OCI-LY3 (cell line): ENCODE measurements around the gene NR2C2.

ENCODE experiments used
- H2AFZ ChIP-seq: fragments of 200-600, 300-600 bp; shearing (Covaris generic); 2 replicates; pipeline ENCODE4 v1.6.0; 2014; ENCODE audit warnings: antibody characterized with exemption, low read depth, low read length
- H3K27ac ChIP-seq: fragments of 200-600, 300-600 bp; sonication (generic); 2 replicates; pipeline ENCODE4 v1.5.1; 2014; ENCODE audit warnings: mild to moderate bottlenecking, low read length, moderate library complexity, mixed read lengths
- H3K27me3 ChIP-seq: fragments of 200-600, 300-600 bp; sonication (generic); 2 replicates; pipeline ENCODE4 v1.6.1; 2014; ENCODE audit warnings: low read depth, low read length, mixed read lengths
- H3K36me3 ChIP-seq: fragments of 200-600, 300-600 bp; sonication (generic); replicated peaks from 2 replicates; pipeline ENCODE3; 2014; ENCODE audit warnings: low read depth, low read length, mixed read lengths
- H3K4me1 ChIP-seq: fragments of 300-600, 200-600 bp; sonication (generic); 2 replicates; pipeline ENCODE4 v1.6.1; 2014; ENCODE audit warnings: low read length, mixed read lengths
- H3K4me2 ChIP-seq: fragments of 200-600, 300-600 bp; sonication (generic); 2 replicates; pipeline ENCODE4 v1.6.1; 2014; ENCODE audit warnings: low read length, mixed read lengths
- H3K4me3 ChIP-seq: fragments of 300-600, 200-600 bp; sonication (generic); 2 replicates; pipeline ENCODE4 v1.5.1; 2014; ENCODE audit warnings: antibody characterized with exemption, mild to moderate bottlenecking, low read length, moderate library complexity
- H3K79me2 ChIP-seq: fragments of 300-600, 200-600 bp; shearing (Covaris generic); 2 replicates; pipeline ENCODE4 v1.6.1; 2014; ENCODE audit warnings: mild to moderate bottlenecking, low read length, mixed read lengths
- H3K9ac ChIP-seq: fragments of 300-600, 200-600 bp; shearing (Covaris generic); 2 replicates; pipeline ENCODE4 v1.6.0; 2014; ENCODE audit warnings: mild to moderate bottlenecking, low read length, moderate library complexity
- H3K9me3 ChIP-seq: fragments of 200-600, 300-600 bp; shearing (Covaris generic); 2 replicates; pipeline ENCODE4 v1.6.1; 2014; ENCODE audit warnings: low read length, mixed read lengths; ENCODE audit not compliant: insufficient read depth
- H4K20me1 ChIP-seq: fragments of 200-600, 300-600 bp; sonication (generic); 2 replicates; pipeline ENCODE4 v1.6.1; 2016; ENCODE audit warnings: low read length, mixed read lengths; ENCODE audit not compliant: insufficient read depth
- EZH2phosphoT487 ChIP-seq: fragments of 200-600 bp; shearing (Covaris generic); IDR thresholded peaks from 2 replicates; pipeline ENCODE4 v1.6.1; 2018; ENCODE audit warnings: antibody characterized with exemption, mixed run types, low read depth
- TF ChIP-seq, protein P1 (sequence below): fragments of 200-600, 300-600 bp; sonication (generic); IDR thresholded peaks from 2 replicates; pipeline ENCODE4 v1.5.1; 2014; ENCODE audit warnings: antibody characterized with exemption, low read length, low read depth

The NR2C2 gene

DNA sequence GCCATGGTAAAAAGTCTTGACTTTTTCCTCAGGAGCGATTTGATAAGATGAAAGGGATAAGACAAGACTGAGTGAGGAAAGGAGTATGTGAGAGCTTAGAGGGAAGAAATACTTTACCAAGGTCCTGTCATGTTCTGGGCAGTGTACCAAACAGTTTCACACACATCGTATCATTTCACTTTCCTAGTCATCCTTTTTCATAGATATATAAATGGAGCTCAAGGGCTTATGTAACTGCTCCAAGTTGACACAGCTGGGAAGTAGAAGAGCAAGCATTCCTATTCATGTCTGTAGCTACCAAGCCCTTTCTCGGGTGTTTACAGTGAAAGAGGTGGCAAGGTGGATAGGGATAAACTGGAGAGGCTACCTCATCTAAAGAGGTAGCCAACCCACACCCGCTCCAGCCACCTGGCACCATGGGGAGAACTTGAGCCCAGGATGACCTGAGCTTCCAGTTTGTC, 60.3 kb downstream of the NR2C2 start:
- H3K9ac ChIP-seq: no peak overlapping the region
- H3K27me3 ChIP-seq: no peaks in the 10 kb centered on the region
- no peak overlapping the region for H3K27ac ChIP-seq
- H3K36me3 ChIP-seq: peaks cover 7% of the 10 kb centered on the region
- TF ChIP-seq EZH2phosphoT487: no peak
- TF ChIP-seq, protein P1, sequence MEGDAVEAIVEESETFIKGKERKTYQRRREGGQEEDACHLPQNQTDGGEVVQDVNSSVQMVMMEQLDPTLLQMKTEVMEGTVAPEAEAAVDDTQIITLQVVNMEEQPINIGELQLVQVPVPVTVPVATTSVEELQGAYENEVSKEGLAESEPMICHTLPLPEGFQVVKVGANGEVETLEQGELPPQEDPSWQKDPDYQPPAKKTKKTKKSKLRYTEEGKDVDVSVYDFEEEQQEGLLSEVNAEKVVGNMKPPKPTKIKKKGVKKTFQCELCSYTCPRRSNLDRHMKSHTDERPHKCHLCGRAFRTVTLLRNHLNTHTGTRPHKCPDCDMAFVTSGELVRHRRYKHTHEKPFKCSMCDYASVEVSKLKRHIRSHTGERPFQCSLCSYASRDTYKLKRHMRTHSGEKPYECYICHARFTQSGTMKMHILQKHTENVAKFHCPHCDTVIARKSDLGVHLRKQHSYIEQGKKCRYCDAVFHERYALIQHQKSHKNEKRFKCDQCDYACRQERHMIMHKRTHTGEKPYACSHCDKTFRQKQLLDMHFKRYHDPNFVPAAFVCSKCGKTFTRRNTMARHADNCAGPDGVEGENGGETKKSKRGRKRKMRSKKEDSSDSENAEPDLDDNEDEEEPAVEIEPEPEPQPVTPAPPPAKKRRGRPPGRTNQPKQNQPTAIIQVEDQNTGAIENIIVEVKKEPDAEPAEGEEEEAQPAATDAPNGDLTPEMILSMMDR: no peak
- H4K20me1 ChIP-seq: no peaks in the 10 kb centered on the region
- no peak overlapping the region for H3K4me3 ChIP-seq
- peaks cover 5% of the 10 kb centered on the region; the same call in 1 of the 2 replicates for H3K79me2 ChIP-seq
- no peak overlapping the region for H3K4me2 ChIP-seq
- H3K9me3 ChIP-seq: no peaks in the 10 kb centered on the region
- H2AFZ ChIP-seq: no peak overlapping the region
- no peaks in the 10 kb centered on the region for H3K4me1 ChIP-seq

GRCh38 chr3:15009167-15009566, 61.8 kb downstream of the NR2C2 start:
- TF ChIP-seq, protein P1: no peak
- no peak for TF ChIP-seq EZH2phosphoT487
- Histone ChIP-seq H3K4me3 (no peak overlapping the region), H3K9me3 (no peaks in the 10 kb centered on the region)

DNA sequence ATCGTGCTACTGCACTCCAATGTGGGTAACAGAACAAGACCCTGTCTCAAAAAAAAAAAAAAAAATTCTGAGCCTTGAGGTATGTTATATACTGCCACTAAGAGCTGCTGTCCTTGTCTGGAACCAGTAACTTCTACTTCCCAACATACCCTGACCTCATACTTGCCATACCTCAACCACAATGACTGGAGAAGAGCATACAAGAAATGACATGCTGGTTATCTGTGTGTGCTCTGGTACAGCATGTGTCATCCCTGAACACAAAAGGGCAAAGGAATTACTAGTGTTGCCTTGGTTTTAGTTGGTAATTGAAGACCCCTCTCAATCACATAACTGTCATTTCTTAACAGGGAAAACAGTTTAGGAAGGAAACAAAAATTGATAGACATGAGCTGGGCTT, 63.3 kb downstream of the NR2C2 start:
- no peaks in the 10 kb centered on the region for H3K4me1 ChIP-seq
- H3K79me2 ChIP-seq: no peaks in the 10 kb centered on the region
- no peaks in the 10 kb centered on the region for H3K9me3 ChIP-seq
- H3K27ac ChIP-seq: no peak overlapping the region
- no peak overlapping the region for H3K9ac ChIP-seq
- no peaks in the 10 kb centered on the region for H3K27me3 ChIP-seq
- H3K36me3 ChIP-seq: peaks cover 28% of the 10 kb centered on the region
- no peak overlapping the region for H3K4me3 ChIP-seq
- H2AFZ ChIP-seq: no peak overlapping the region
- TF ChIP-seq, protein P1: no peak
- TF ChIP-seq EZH2phosphoT487: no peak
- no peak overlapping the region for H3K4me2 ChIP-seq
- H4K20me1 ChIP-seq: no peaks in the 10 kb centered on the region

More at GRCh38 chr3:15009167-15009566, 61.8 kb downstream of the NR2C2 start:
- Histone ChIP-seq H3K79me2 (no peaks in the 10 kb centered on the region), H4K20me1 (no peaks in the 10 kb centered on the region), H3K4me1 (no peaks in the 10 kb centered on the region), H2AFZ (no peak overlapping the region), H3K36me3 (peaks cover 18% of the 10 kb centered on the region), H3K27me3 (no peaks in the 10 kb centered on the region), H3K9ac (no peak overlapping the region), H3K4me2 (no peak overlapping the region), H3K27ac (no peak overlapping the region)

DNA sequence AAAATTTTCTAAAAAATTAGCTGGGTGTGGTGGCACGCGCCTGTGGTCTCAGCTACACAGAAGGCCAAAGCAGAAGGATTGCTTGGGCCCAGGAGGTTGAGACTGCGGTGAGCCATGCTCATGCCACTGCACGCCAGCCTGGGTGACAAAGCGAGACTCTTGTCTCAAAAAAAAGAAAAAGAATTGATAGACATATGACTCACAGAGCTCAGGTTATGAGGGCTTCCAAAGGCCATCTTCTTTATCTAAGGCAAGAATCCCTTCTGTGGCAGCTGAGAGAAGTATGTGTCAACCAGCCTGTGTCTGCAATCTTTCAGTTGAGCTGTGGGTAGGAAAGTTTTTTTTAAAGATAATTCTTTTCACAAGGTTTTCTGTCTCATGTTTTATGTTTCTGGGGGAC, 63.8 kb downstream of the NR2C2 start:
- Histone ChIP-seq H3K9me3 (no peaks in the 10 kb centered on the region), H3K79me2 (no peaks in the 10 kb centered on the region), H3K4me1 (no peaks in the 10 kb centered on the region)

More for the DNA sequence above, 63.8 kb downstream of the NR2C2 start:
- H3K36me3 ChIP-seq: peaks cover 30% of the 10 kb centered on the region
- H3K27me3 ChIP-seq: no peaks in the 10 kb centered on the region
- H3K9ac ChIP-seq: no peak overlapping the region
- H2AFZ ChIP-seq: no peak overlapping the region
- TF ChIP-seq, protein P1: no peak
- no peak for TF ChIP-seq EZH2phosphoT487
- H4K20me1 ChIP-seq: no peaks in the 10 kb centered on the region
- H3K4me3 ChIP-seq: no peak overlapping the region
- H3K4me2 ChIP-seq: no peak overlapping the region
- no peak overlapping the region for H3K27ac ChIP-seq
